Stimulated activated naive B cell treated with anti-CD40 and anti-IgM and Interleukin-4, amounts not matched to agents 10 μg/mL and 1 μg/mL and 100 μg/mL, for 72 hours (primary cell): Measurements from ENCODE around the gene DRD2.

Experiments used
- ATAC-seq, 2 donors: fragments of 150-1000 bp; cut with Tn5 transposase; replicated peaks; 2 replicates each; pipeline ENCODE4 v1.10.0; 2021; ENCODE audit warnings: moderate library complexity in 1 of 2
- DNase-seq: peaks from one replicate; pipeline ENCODE4 v3.0.0; 2021
- H3K27ac Mint-ChIP-seq: one replicate; pipeline ENCODE4 v1.8.0; 2022; ENCODE audit warnings: mild to moderate bottlenecking, mixed read lengths
- H3K27me3 Mint-ChIP-seq, 2 donors: one replicate each; pipeline ENCODE4 v1.8.0; 2022; ENCODE audit warnings: mixed read lengths in 2 of 2
- H3K36me3 Mint-ChIP-seq, 2 donors: one replicate each; pipeline ENCODE4 v1.8.0; 2022; ENCODE audit warnings: mixed read lengths in 2 of 2, mild to moderate bottlenecking in 1 of 2
- H3K4me1 Mint-ChIP-seq, 2 donors: one replicate each; pipeline ENCODE4 v1.8.0; 2022; ENCODE audit warnings: mixed read lengths in 2 of 2, mild to moderate bottlenecking in 1 of 2
- H3K4me3 Mint-ChIP-seq, 2 donors: one replicate each; pipeline ENCODE4 v1.8.0; 2022; ENCODE audit warnings: mild to moderate bottlenecking in 2 of 2, mixed read lengths in 2 of 2, moderate library complexity in 1 of 2
- H3K9me3 Mint-ChIP-seq, 2 donors: one replicate each; pipeline ENCODE4 v1.8.0; 2022; ENCODE audit warnings: mixed read lengths in 2 of 2, mild to moderate bottlenecking in 1 of 2

The DRD2 gene

GRCh38 chr11:113504071-113504470 lies 28.9 kb upstream of the DRD2 start:
- ATAC-seq: no peak
- Mint-ChIP-seq H3K27me3 (peaks cover 4 to 21% of the 10 kb centered on the region in 2 donors), H3K27ac (no peak overlapping the region), H3K4me1 (peaks cover 2 to 9% of the 10 kb centered on the region in 2 donors), H3K4me3 (no peak overlapping the region), H3K9me3 (no peaks in the 10 kb centered on the region), H3K36me3 (no peaks in the 10 kb centered on the region)
- DNase-seq: no peak

- peaks cover 2 to 17% of the 10 kb centered on the region in 2 donors for H3K4me1 Mint-ChIP-seq
- no peak overlapping the region for H3K27ac Mint-ChIP-seq
- ATAC-seq (no peak), DNase-seq (no peak)
- H3K4me3 Mint-ChIP-seq: no peak overlapping the region
- H3K9me3 Mint-ChIP-seq: no peaks in the 10 kb centered on the region
- no peaks in the 10 kb centered on the region for H3K36me3 Mint-ChIP-seq
- H3K27me3 Mint-ChIP-seq: peaks cover 4 to 13% of the 10 kb centered on the region in 2 donors
Observed at GRCh38 chr11:113497066-113497910, 22.1 kb upstream of the DRD2 start.

- Mint-ChIP-seq H3K4me1 (peaks cover 0 to 7% of the 10 kb centered on the region in 2 donors), H3K36me3 (no peaks in the 10 kb centered on the region), H3K27me3 (peaks cover 4 to 13% of the 10 kb centered on the region in 2 donors), H3K4me3 (no peak overlapping the region), H3K9me3 (no peaks in the 10 kb centered on the region), H3K27ac (no peak overlapping the region)
- no peak for DNase-seq
- ATAC-seq: no peak
Observed at GRCh38 chr11:113496026-113496651, 20.9 kb upstream of the DRD2 start.

- DNase-seq: no peak
- Mint-ChIP-seq H3K27me3 (peaks cover 4 to 7% of the 10 kb centered on the region in 2 donors), H3K27ac (no peak overlapping the region), H3K4me1 (peaks cover 0 to 7% of the 10 kb centered on the region in 2 donors), H3K9me3 (no peaks in the 10 kb centered on the region), H3K36me3 (no peaks in the 10 kb centered on the region), H3K4me3 (no peak overlapping the region)
- no peak for ATAC-seq
Observed at GRCh38 chr11:113494021-113494420, 18.8 kb upstream of the DRD2 start.

- Mint-ChIP-seq H3K36me3 (no peaks in the 10 kb centered on the region), H3K4me1 (peaks cover 0 to 7% of the 10 kb centered on the region in 2 donors), H3K27ac (no peak overlapping the region), H3K27me3 (peaks cover 4 to 7% of the 10 kb centered on the region in 2 donors), H3K9me3 (no peaks in the 10 kb centered on the region), H3K4me3 (no peak overlapping the region)
- no peak for DNase-seq
- ATAC-seq: no peak
Observed at GRCh38 chr11:113493206-113493605, 18.0 kb upstream of the DRD2 start.

- Mint-ChIP-seq H3K36me3 (no peaks in the 10 kb centered on the region), H3K4me3 (no peak overlapping the region)
Observed at GRCh38 chr11:113488931-113489351, 13.7 kb upstream of the DRD2 start.

GRCh38 chr11:113487622-113488021 lies 12.4 kb upstream of the DRD2 start:
- H3K9me3 Mint-ChIP-seq: no peaks in the 10 kb centered on the region
- DNase-seq (no peak), ATAC-seq (no peak)
- peaks cover 12 to 17% of the 10 kb centered on the region in 2 donors for H3K27me3 Mint-ChIP-seq
- no peaks in the 10 kb centered on the region for H3K36me3 Mint-ChIP-seq
- no peak overlapping the region for H3K27ac Mint-ChIP-seq
- no peaks in the 10 kb centered on the region for H3K4me1 Mint-ChIP-seq
- H3K4me3 Mint-ChIP-seq: no peak overlapping the region

More at GRCh38 chr11:113488931-113489351, 13.7 kb upstream of the DRD2 start:
- peaks cover 5 to 8% of the 10 kb centered on the region in 2 donors for H3K27me3 Mint-ChIP-seq
- no peaks in the 10 kb centered on the region for H3K9me3 Mint-ChIP-seq
- no peak for DNase-seq
- H3K27ac Mint-ChIP-seq: no peak overlapping the region
- peaks cover 0 to 7% of the 10 kb centered on the region in 2 donors for H3K4me1 Mint-ChIP-seq
- no peak for ATAC-seq

- H3K4me3 Mint-ChIP-seq: no peak overlapping the region
- no peaks in the 10 kb centered on the region for H3K4me1 Mint-ChIP-seq
- H3K27ac Mint-ChIP-seq: no peak overlapping the region
- peaks cover 28 to 33% of the 10 kb centered on the region in 2 donors for H3K27me3 Mint-ChIP-seq
- H3K36me3 Mint-ChIP-seq: no peaks in the 10 kb centered on the region
- no peaks in the 10 kb centered on the region for H3K9me3 Mint-ChIP-seq
- no peak for ATAC-seq
- DNase-seq: no peak
Observed at GRCh38 chr11:113484223-113484622, 9.0 kb upstream of the DRD2 start.

GRCh38 chr11:113481672-113482071 lies 6.5 kb upstream of the DRD2 start:
- DNase-seq: no peak
- no peak for ATAC-seq
- H3K27ac Mint-ChIP-seq: no peak overlapping the region
- H3K27me3 Mint-ChIP-seq: peaks cover 50 to 56% of the 10 kb centered on the region in 2 donors
- H3K4me3 Mint-ChIP-seq: no peak overlapping the region
- no peaks in the 10 kb centered on the region for H3K36me3 Mint-ChIP-seq
- H3K4me1 Mint-ChIP-seq: no peaks in the 10 kb centered on the region
- H3K9me3 Mint-ChIP-seq: no peaks in the 10 kb centered on the region

GRCh38 chr11:113481226-113481625 lies 6.0 kb upstream of the DRD2 start:
- Mint-ChIP-seq H3K27me3 (peaks cover 54 to 61% of the 10 kb centered on the region in 2 donors), H3K36me3 (no peaks in the 10 kb centered on the region), H3K9me3 (no peaks in the 10 kb centered on the region), H3K4me1 (no peaks in the 10 kb centered on the region), H3K4me3 (no peak overlapping the region), H3K27ac (no peak overlapping the region)
- ATAC-seq (no peak), DNase-seq (no peak)

- Mint-ChIP-seq H3K27me3 (peaks cover 64 to 76% of the 10 kb centered on the region in 2 donors), H3K9me3 (no peaks in the 10 kb centered on the region)
Observed at GRCh38 chr11:113477321-113477720, 2.1 kb upstream of the DRD2 start.

GRCh38 chr11:113476553-113476952 lies 1.4 kb upstream of the DRD2 start:
- H3K27ac Mint-ChIP-seq: no peak overlapping the region
- H3K27me3 Mint-ChIP-seq: peaks cover 62 to 78% of the 10 kb centered on the region in 2 donors
- no peak for DNase-seq
- ATAC-seq: no peak
- H3K36me3 Mint-ChIP-seq: no peaks in the 10 kb centered on the region
- no peak overlapping the region for H3K4me3 Mint-ChIP-seq
- no peaks in the 10 kb centered on the region for H3K9me3 Mint-ChIP-seq
- H3K4me1 Mint-ChIP-seq: peaks cover 5% of the 10 kb centered on the region in 2 donors

More at GRCh38 chr11:113477321-113477720, 2.1 kb upstream of the DRD2 start:
- ATAC-seq: no peak
- Mint-ChIP-seq H3K4me1 (peaks cover 5% of the 10 kb centered on the region in 2 donors), H3K36me3 (no peaks in the 10 kb centered on the region), H3K27ac (no peak overlapping the region), H3K4me3 (no peak overlapping the region)
- DNase-seq: no peak

- Mint-ChIP-seq H3K27me3 (peaks cover 56 to 82% of the 10 kb centered on the region in 2 donors), H3K9me3 (no peaks in the 10 kb centered on the region), H3K4me3 (peak overlapping the region in 1 of 2 donors; percentile 34), H3K4me1 (peaks cover 5% of the 10 kb centered on the region in 2 donors), H3K36me3 (no peaks in the 10 kb centered on the region), H3K27ac (no peak overlapping the region)
- ATAC-seq (peak; percentile 29 to 53), DNase-seq (peak; percentile 4)
Observed at GRCh38 chr11:113474362-113475159, 637 bp downstream of the DRD2 start.

GRCh38 chr11:113473983-113474361 lies 1.2 kb downstream of the DRD2 start:
- Mint-ChIP-seq H3K27me3 (peaks cover 53 to 82% of the 10 kb centered on the region in 2 donors), H3K4me3 (peak overlapping the region in 1 of 2 donors; percentile 34), H3K27ac (no peak overlapping the region), H3K36me3 (no peaks in the 10 kb centered on the region), H3K9me3 (no peaks in the 10 kb centered on the region), H3K4me1 (peaks cover 5% of the 10 kb centered on the region in 2 donors)
- DNase-seq: no peak
- no peak for ATAC-seq
